Ramos (cell line): ENCODE data around the gene TAS2R40.

Experiments used
- in situ Hi-C: fragments of 300-500 bp; cut with MboI; formaldehyde crosslinking; loops from one replicate; pipeline ENCODE4 v1.14.3; 2022; ENCODE audit warnings: low sequenced_read_pairs; ENCODE audit not compliant: unreplicated experiment

TAS2R40 gene

DNA sequence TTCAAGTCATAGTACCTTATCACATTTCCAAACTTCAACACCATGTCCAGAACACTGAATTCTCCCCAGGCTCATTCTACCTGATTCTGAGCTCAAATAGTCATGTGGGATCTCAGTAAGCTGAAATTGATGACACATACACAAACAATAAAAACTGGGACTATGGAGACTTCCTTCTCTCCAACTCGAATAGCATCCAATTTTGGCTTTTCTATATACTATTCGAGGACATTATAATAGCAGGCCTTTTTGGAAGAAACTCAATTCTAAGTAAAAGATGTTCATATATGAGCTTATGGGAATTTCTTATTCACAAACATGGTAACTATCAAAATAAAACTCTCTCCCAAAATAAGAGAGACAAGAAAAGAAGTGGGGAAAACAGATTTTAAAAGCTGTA lies 551 bp upstream of the TAS2R40 start:
- in situ Hi-C loops = no loop called here

DNA sequence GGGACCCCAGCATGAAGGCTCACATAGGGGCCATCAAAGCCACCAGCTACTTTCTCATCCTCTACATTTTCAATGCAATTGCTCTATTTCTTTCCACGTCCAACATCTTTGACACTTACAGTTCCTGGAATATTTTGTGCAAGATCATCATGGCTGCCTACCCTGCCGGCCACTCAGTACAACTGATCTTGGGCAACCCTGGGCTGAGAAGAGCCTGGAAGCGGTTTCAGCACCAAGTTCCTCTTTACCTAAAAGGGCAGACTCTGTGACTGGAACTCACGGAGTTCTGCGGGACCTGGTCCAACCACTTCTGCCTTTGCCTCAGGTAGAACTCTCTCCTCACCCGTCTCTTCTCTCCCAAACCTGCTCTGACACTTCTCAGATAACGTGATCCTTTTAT lies 945 bp downstream of the TAS2R40 start:
- in situ Hi-C loops = no loop called here

DNA sequence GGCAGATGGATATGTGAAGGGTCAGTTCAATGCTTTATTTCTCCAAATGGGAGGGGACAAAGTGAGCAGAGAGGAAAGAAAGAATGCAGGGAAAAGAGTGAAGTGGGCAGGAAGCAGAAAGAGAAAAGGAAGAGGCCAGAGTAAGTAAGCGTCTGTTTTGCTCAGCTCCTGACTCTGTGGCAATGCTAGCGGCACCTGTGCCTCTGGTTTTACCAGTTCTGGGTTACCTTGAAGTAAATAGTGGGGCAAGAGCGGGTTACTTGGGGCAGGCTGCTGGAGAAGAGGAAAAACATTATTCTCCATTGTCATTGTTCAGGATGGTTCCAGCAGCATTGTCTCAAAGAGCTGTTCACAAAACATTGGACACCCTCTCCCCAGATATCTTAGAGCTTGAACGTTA lies 1.9 kb downstream of the TAS2R40 start:
- in situ Hi-C loops = no loop called here

DNA sequence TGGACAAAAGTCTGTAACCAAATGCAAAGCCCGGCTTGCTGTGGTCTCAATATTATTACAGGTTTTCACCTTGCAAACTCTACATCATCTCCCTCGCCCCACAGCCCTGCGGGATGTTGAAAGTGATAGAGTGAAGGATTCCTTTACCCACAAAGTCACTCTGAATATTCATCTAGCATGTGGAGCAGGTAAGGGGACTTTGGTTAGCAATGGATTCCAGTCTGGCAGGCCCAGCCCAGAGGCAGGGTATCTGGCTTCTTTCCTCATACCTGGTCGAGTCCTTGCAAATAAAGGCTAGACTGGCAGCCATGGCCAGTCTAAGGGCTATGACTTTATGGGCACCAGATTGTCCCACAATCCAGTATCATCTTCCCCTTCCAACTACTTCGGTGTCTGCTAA lies 3.2 kb downstream of the TAS2R40 start:
- in situ Hi-C loops = no loop called here

DNA sequence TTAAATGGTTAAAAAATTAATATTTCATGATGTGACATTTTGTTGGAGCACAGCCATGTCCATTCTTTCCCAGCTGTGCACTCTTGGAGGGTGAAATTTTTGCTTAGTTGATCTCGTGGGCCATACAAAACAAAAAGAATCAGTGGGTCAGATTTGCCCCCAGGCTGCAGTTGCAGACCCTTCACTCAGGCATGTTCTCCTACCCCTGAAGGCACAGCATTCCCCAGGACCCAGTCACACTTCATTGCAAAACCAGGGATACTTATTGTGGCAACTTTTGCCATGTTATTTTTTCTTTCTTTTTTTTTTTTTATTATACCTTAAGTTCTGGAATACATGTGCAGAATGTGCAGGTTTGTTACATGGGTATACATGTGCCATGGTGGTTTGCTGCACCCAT lies 6.0 kb downstream of the TAS2R40 start:
- in situ Hi-C loops = no loop called here

DNA sequence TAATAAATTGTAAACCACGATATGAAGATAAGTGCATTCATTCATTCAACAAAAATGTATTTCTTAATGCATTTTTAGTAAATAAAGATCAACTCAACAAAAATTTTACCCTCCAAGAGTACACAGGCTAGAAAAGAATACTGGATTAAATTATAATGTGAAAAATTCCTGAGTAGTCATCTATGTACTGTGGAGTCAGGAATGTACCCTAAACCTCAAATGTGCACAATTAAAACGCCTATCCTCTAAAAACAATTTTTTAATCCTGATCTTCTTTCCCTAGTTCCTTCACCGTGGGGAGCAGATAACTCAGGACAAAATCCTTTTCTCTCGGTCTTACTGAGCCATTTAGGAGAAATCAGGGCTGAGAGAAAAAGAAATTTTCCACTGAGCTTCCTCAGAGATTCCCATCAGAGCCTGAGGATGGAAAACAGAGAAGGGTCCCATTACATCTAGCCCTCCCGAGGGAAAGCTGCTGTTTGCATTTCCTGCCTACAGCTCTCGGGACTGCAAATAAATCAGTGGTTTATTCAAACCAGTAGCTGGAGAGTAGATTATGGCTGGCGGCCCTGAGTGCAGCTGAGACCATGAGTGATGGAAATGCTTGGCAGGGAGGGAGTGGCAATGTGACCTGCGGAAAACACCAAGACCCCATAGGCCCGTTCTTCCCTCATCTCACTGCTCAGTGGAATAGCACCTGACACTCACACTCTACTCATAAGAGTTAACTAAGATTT lies 7.4 kb downstream of the TAS2R40 start:
- in situ Hi-C loops = no loop called here

DNA sequence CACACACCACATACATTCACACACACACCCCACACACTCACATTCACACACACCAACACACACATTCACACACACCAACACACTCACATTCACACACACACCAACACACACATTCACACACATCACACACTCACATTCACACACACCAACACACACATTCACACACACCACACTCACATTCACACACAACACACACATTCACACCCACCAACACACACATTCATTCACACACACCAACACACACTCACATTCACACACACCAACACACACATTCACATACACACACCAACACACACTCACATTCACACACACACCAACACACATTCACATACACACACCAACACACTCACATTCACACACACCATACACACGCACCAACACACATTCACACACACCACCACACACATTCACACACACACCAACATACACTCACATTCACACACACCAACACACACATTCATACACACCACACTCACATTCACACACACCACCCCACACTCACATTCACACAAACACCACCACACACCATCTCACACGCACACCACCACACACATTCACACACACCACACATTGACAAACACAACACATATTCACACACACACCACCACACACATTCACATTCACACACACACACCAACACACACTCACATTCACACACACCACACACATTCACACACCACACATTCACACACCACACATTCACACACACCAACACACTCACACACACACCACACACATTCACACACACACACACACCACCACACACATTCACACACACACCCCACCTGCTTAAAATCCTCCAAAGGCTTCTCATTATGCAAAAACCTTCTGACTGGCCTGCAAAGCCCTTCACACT lies 9.0 kb downstream of the TAS2R40 start:
- in situ Hi-C loops = no loop called here

DNA sequence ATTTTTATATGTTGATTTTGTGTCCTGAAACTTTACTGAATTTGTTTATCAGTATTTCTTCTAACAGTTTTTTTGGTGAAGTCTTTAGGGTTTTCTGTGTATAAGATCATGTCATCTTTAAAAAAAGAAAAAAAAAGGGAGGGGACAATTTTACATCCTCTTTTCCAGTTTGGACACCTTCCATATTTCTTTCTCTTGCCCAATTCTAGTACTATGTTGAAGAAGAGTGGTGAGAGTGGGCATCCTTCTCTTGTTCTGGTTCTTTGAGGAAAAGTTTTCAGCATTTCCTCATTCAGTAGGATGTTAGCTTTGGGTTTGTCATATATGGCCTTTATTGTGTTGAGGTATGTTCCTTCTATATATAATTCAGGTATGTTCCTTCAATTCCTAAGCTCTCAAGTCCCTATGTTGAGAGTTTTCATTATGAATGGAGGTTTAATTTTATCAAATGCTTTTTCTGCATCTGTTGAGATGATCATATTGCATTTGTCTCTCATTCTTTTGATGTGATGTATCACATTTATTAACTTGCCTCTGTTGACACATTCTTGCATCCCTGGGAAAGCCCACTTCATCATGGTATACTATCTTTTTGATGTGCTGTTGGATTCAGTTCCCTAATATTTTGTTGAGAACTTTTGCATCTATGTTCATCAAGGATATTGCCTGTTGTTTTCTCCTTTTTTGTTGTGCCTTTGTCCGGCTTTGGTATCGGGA lies 12.1 kb downstream of the TAS2R40 start:
- in situ Hi-C loops = no loop called here

DNA sequence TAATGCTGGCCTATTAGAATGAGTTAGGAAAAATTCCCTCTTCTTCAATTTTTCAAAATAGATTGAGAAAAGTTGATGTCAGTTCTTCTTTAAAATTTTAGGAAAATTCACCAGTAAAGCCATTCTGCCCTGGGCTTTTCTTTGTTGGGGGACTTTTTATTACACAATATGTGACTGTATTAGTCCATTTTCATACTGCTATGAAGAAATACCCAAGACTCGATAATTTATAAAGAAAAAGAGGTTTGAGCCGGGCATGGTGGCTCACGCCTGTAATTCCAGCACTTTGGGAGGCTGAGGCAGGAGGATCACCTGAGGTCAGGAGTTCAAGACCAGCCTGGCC lies 12.7 kb downstream of the TAS2R40 start:
- in situ Hi-C loops = no loop called here

DNA sequence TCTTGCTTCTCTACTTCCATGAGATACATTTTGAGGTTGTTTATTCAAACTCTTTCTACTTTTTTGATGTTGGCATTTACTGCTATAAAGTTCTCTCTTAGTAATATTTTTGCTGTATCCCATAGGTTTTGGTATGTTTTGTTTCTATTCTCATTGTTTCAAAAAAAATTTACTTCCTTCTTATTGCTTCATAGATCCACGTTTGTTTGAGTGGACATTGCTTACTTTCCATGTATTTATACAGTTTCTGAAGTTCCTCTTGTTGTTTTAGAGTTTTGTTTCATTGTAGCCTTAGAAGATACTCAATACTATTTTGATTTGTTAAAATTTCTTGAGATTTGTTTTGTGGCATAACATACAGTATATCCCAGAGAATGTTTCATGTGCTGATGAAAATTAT lies 13.7 kb downstream of the TAS2R40 start:
- in situ Hi-C loops = no loop called here

DNA sequence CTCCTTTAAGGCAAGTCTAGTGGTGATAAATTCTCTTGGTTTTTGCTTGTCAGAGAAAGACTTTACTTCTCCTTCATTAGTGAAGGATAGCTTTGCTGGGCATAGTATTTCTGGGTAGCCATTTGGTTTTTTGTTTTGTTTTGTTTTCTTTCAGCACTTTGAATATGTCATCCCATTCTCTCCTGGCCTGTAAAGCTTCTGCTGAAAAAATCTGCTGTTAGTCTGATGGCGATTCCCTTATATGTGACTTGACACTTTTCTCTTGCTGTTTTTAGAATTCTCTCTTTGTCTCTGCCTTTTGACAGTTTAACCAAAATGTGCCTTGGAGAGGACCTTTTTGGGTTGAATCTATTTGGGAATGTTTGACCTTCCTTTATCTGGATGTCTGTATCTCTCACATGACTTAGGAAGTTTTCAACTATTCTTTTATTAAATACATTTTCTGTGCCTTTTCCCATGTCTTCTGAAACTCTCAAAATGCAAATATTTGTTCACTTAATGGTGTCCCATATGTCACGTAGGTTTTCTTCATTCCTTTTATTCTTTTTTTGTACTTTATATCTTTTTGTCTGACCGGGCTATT lies 14.7 kb downstream of the TAS2R40 start:
- in situ Hi-C loops = no loop called here

DNA sequence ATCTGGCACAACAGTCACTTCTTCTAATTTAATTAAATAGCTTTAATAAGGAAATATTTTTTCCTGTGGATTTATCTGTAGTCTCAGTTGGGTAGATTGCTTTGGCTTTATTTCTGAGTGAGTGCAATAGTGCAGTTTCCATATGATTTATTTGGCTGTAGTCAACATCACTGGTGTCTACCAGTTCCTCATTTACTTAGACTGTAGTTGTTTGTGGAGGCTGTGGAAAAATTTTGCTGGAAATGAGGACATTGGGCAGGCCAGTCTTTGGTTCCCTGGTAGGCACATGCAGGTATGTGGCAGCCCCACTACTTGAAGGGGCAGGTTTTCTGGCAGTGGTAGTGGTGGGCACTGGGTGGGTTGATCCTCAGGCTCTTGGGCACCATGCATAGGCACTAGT lies 15.5 kb downstream of the TAS2R40 start:
- in situ Hi-C loops = no loop called here

DNA sequence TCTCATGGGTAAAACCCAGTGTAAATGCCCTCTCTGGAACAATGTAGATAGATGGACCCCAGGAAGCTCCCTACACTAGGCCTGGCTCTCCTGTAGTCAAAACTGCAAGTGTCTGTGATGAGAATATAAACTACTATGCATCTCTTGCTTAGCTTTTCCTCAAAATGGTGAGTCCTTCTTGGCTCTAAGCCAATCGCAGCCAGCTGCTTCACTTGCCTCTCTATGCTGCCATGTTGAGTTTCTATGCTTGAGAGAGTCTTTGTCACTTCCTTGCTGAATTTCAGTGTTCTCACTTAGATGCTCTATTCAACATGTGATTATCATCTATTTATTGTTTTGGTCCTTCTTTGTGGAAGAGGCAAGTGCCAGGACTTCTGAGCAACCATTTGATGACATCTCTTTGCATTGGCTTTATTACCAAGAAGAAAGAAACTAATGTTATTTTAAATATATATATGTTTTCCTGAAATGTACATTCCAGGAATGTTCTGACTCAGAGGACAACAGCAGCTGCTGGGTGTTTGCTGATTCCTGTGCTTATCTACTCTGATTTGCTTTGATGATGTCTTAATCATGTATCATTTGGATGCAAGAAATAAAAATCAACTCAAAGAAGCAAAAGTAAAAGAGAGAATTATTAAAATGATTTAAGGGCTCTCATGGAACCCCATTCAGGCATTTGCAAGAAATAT lies 16.6 kb downstream of the TAS2R40 start:
- in situ Hi-C loops = no loop called here

DNA sequence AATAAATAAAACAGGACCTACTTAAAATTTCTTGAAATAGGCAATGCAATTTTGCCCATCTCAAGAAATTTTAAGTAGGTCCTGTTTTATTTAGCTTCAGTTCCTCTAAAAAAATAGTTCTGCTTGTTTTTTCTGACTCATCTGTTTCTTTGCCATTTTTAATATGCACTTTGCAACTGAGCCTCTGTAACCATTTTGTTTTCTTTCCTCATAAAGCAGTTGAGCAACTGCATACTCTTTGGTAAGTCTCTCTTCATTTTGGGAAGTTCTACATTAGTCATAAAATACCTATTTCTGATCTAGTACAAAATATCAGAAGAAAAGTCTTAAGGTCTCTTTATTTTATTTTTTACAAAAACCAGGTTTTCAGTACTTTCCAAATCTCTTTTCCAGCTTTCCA lies 18.0 kb downstream of the TAS2R40 start:
- in situ Hi-C loops = loop anchor here (10.0 kb wide), 1 partner anchor 175 kb away; no protein-coding TSS in a partner anchor

DNA sequence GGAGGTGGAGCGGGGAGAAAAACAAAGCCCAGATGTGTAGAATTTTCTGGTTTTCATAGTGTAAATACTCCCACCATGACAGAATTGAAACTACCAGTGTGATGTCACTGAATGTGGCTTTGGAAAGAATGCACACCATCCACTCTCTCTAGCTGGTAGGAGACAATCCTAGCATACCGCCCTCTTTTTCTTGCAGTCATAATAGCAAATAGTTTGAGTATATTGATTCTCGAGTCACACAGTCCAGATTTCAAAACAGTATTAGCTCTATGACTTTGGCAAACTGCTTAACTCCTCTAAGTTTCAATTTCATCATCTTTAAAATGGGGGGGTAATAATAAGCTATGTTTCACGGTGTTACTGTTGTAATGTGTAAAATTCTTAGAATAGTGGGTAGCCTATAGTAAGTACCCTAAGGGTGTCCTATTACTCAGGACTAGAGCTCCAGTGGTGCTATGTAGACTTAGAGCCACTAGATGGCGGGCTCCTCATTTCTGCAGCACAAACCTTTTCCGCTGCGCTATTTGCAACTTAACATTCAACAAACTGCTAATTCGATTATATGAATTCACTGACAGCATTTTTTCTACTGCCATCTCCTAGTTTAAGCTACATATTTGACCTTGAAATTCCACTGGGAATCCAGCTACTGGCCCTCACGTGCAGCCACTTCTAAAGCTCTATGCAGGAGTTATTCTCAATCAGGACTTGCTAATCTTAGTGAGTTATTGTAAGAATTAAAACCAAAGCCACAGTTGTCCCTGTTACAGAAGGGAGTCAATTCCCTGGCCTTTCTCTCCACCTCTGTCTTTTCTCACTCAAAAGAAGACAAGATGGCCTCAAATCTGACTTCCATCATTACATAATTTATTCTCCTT lies 18.7 kb downstream of the TAS2R40 start:
- in situ Hi-C loops = loop anchor here (10.0 kb wide), 1 partner anchor 174 kb away; no protein-coding TSS in a partner anchor

DNA sequence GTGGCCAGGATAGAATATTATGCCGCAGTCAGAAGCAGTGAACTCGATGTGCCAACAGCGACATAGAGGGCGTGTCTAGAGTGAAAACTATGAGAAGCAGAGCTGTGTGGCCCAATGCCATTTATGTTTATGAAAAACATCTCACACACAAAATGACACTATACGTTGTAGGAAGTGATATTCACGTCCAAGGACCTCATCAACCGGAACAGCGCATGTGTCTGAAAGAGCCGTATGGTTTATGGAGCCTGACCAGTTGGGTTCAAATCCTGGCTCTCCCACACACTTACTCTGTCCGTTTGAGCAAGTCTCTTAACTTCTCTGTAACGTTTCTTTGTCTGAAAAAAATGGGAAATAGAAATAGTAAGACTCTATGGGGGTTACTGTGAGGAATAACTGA lies 20.5 kb downstream of the TAS2R40 start:
- in situ Hi-C loops = loop anchor here (10.0 kb wide), 1 partner anchor 172 kb away; no protein-coding TSS in a partner anchor

DNA sequence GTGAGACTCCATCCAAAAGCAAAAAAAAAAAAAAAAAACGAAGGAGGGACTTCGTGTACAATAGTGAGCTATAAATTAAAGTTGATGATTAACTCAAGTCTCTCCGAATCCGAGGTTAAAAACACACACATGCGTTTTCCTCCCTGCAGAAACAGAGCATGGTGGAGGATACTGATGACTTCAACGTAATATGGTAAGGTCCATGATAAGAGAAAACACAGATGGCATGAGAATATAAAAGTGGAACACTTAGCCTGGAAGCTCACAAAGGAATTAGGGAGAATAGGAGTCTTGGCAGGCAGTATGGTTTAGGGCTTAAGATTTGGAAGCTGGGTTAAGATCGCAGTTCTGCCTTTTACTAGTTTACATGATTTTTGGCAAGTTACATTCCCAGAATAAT lies 21.3 kb downstream of the TAS2R40 start:
- in situ Hi-C loops = loop anchor here (10.0 kb wide), 1 partner anchor 172 kb away; no protein-coding TSS in a partner anchor

DNA sequence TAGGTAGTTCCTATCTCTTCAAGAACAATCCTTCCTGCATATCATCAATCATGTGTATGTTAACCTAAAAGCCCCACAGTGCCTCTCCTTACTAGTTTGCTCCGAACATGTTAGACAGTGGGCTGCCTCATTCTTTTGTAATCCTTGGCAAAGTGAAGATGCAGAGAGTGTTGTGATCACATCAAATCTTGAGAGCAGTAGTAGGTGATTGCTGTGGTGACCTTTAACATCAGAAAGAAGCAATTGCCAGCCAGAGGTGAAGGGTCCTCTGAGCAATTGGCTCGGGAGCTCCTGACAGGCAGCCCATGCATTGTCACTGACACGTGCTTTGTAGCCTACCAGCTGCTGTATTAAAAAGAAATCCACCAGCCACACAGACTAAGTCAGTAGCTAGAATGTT lies 21.8 kb downstream of the TAS2R40 start:
- in situ Hi-C loops = loop anchor here (10.0 kb wide), 1 partner anchor 171 kb away; no protein-coding TSS in a partner anchor

DNA sequence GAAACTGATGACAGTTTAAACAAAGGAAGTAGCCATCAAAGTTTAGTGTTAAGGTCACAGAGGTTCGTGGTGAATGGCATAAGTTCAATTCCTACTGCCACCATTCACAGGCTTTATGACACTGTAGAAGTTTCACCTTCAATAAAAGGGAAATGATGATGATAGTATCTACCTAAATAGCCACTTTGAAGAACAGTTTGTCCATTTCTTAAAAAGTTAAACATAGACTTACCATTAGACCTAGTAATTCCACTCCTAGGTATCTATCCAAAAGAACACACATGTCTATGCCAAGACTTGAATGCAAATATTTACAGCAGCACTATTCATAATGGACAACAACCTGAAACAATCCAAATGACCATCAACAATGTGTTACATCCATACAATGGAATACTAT lies 22.5 kb downstream of the TAS2R40 start:
- in situ Hi-C loops = loop anchor here (10.0 kb wide), 1 partner anchor 170 kb away; no protein-coding TSS in a partner anchor
